ENCODE results near the gene PSMD2. TPM values are rescaled to one million over a fixed set of nuclear protein-coding genes. Genes with fewer than 3 reads are reported as not detected.
"Not testable (repeated sequence)": the region's sequence is repeated elsewhere in the genome, so short reads cannot be mapped to it uniquely, and the experiment has no call there.

Gene PSMD2
- total RNA-seq, 4 donors from 2014 or later: 252 to 356 (median 274) TPM

- H3K9me3 ChIP-seq: no peaks in the 10 kb centered on the region
- DNase-seq (ENCODE audit: extremely low spot score): no peak
- H3K4me3 ChIP-seq: peak overlapping the region in 1 of 4 donors; percentile 49
- H3K36me3 ChIP-seq: peaks cover 0 to 8% (median 0%) of the 10 kb centered on the region in 4 donors
- WGBS: 32% methylated on average over 8 of the region's 15 CpGs
- intact Hi-C loops (cut with DNase I): no loop called here
- no peak overlapping the region for H3K27ac ChIP-seq (replicated peaks in 1 of 4)
- peaks cover 27 to 38% (median 35%) of the 10 kb centered on the region in 4 donors for H3K4me1 ChIP-seq
- peaks cover 11 to 89% (median 48%) of the 10 kb centered on the region in 4 donors for H3K27me3 ChIP-seq
- TF ChIP-seq CTCF (IDR thresholded peaks at IDR 0.05) (no peak), POLR2AphosphoS5 (IDR thresholded peaks at IDR 0.05) (no peak), EP300 (IDR thresholded peaks at IDR 0.05) (no peak), POLR2A (IDR thresholded peaks at IDR 0.05; ENCODE audit: low read depth) (no peak)
These were observed 36.3 kb upstream of the PSMD2 start for GRCh38 chr3:184262764-184263179.

- intact Hi-C loops (cut with DNase I); H3K9me3 ChIP-seq; H3K4me1 ChIP-seq; H3K27ac ChIP-seq (replicated peaks in 1 of 4); DNase-seq (ENCODE audit: extremely low spot score); H3K4me3 ChIP-seq; H3K36me3 ChIP-seq: not testable (repeated sequence)
- 100% methylated on average over 1 of the region's 1 CpG for WGBS
- H3K27me3 ChIP-seq: peaks cover 0 to 63% (median 15%) of the 10 kb centered on the region in 4 donors
These were observed 31.8 kb upstream of the PSMD2 start for GRCh38 chr3:184267249-184267648.

- Histone ChIP-seq H3K4me1 (peaks cover 0 to 10% (median 7%) of the 10 kb centered on the region in 4 donors), H3K27me3 (peaks cover 0 to 60% (median 16%) of the 10 kb centered on the region in 4 donors), H3K4me3 (no peak overlapping the region), H3K9me3 (no peaks in the 10 kb centered on the region), H3K27ac (replicated peaks in 1 of 4) (no peak overlapping the region), H3K36me3 (no peaks in the 10 kb centered on the region)
- TF ChIP-seq EP300 (IDR thresholded peaks at IDR 0.05) (no peak), POLR2AphosphoS5 (IDR thresholded peaks at IDR 0.05) (no peak), POLR2A (IDR thresholded peaks at IDR 0.05; ENCODE audit: low read depth) (no peak), CTCF (IDR thresholded peaks at IDR 0.05) (no peak)
- no peak for DNase-seq (ENCODE audit: extremely low spot score)
- WGBS: 55% methylated on average over 1 of the region's 1 CpG
- intact Hi-C loops (cut with DNase I): no loop called here
These were observed 26.8 kb upstream of the PSMD2 start for GRCh38 chr3:184272269-184272668.

- no peak overlapping the region for H3K27ac ChIP-seq (replicated peaks in 1 of 4)
- H3K4me1 ChIP-seq: peaks cover 0 to 10% (median 7%) of the 10 kb centered on the region in 4 donors
- TF ChIP-seq POLR2AphosphoS5 (IDR thresholded peaks at IDR 0.05) (no peak), CTCF (IDR thresholded peaks at IDR 0.05) (no peak), EP300 (IDR thresholded peaks at IDR 0.05) (no peak), POLR2A (IDR thresholded peaks at IDR 0.05; ENCODE audit: low read depth) (no peak)
- intact Hi-C loops (cut with DNase I): no loop called here
- no peaks in the 10 kb centered on the region for H3K36me3 ChIP-seq
- H3K4me3 ChIP-seq: no peak overlapping the region
- H3K27me3 ChIP-seq: peaks cover 0 to 64% (median 16%) of the 10 kb centered on the region in 4 donors
- no peaks in the 10 kb centered on the region for H3K9me3 ChIP-seq
- WGBS: 70% methylated on average over 11 of the region's 12 CpGs
- DNase-seq (ENCODE audit: extremely low spot score): no peak
These were observed 23.7 kb upstream of the PSMD2 start for GRCh38 chr3:184275381-184275701.

- Histone ChIP-seq H3K9me3 (no peaks in the 10 kb centered on the region), H3K27ac (replicated peaks in 1 of 4) (no peak within 1 kb of the TSS), H3K4me1 (peaks cover 0 to 10% (median 7%) of the 10 kb centered on the region in 4 donors), H3K36me3 (no peaks in the 10 kb centered on the region), H3K27me3 (peaks cover 0 to 55% (median 16%) of the 10 kb centered on the region in 4 donors), H3K4me3 (peak within 1 kb of the TSS in 2 of 4 donors; percentile 16 to 42)
- TF ChIP-seq POLR2A (IDR thresholded peaks at IDR 0.05; ENCODE audit: low read depth) (no peak), EP300 (IDR thresholded peaks at IDR 0.05) (no peak), POLR2AphosphoS5 (IDR thresholded peaks at IDR 0.05) (no peak), CTCF (IDR thresholded peaks at IDR 0.05) (no peak)
- intact Hi-C loops (cut with DNase I): no loop called here
- 30% methylated on average over 14 of the region's 65 CpGs for WGBS
- DNase-seq (ENCODE audit: extremely low spot score): no peak
These were observed 22.8 kb upstream of the PSMD2 start, which contains the start of gene ECE2 for GRCh38 chr3:184275961-184276910. ECE2 (plus strand) TSS chr3:184276022; CDS start chr3:184276154, 132 bp downstream.

Data from esophagus muscularis mucosa (tissue), 4 donors.